PFSK-1 (cell line): ENCODE results near the gene S100A6.

Experiments
- FOXP2 ChIP-seq: optimal IDR thresholded peaks from 2 replicates; pipeline ENCODE3; 2011; ENCODE audit warnings: borderline replicate concordance, control low read depth, inconsistent platforms; ENCODE audit not compliant: insufficient read depth; ENCODE audit errors: extremely low read length, extremely low read depth
- POLR2AphosphoS5 ChIP-seq: IDR thresholded peaks from 2 replicates; pipeline ENCODE4 v1.6.1; 2012; ENCODE audit warnings: low read depth, mild to moderate bottlenecking, control low read depth, low read length, moderate library complexity
- REST ChIP-seq, 2 experiments: IDR thresholded peaks; 2 replicates each; pipeline versions ENCODE4 v1.6.1 to v1.8.0; 2011 to 2012; ENCODE audit warnings: low read depth in 2 of 2, low read length in 2 of 2, control low read depth in 1 of 2, inconsistent platforms in 1 of 2, mild to moderate bottlenecking in 1 of 2, moderate library complexity in 1 of 2; ENCODE audit not compliant: insufficient read depth in 1 of 2
- SIN3A ChIP-seq: IDR thresholded peaks from 2 replicates; pipeline ENCODE4 v1.6.1; 2012; ENCODE audit warnings: mild to moderate bottlenecking, low read length, moderate library complexity, borderline replicate concordance; ENCODE audit not compliant: insufficient read depth
- TAF1 ChIP-seq: IDR thresholded peaks from 2 replicates; pipeline ENCODE4 v1.6.1; 2012; ENCODE audit warnings: low read length, control low read depth, borderline replicate concordance; ENCODE audit not compliant: insufficient read depth

Gene S100A6

DNA sequence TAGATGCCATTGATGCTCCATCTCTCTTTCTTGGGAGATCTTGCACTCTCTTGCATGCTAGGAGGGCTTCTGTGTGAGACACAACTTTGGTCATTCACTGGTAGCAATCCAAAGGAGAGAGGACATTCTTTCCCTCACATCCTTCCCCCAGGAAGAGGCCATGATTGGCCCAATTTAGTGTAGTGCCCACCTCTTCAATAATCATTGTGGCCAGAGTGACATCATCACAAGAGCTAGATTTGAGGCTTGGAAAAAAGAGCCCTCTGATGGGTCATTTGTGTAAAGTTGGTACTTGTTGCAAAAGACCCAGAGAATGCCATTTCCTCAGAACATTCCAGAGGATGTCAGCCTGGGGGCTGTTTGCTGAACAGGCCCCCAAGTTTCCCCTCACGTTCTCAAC, 30.2 kb downstream of the S100A6 start:
- TF ChIP-seq REST (IDR thresholded peaks at IDR 0.05; ENCODE audit: insufficient read depth in 1 of 2, low read depth in 2 of 2, low read length in 2 of 2) (no peak), FOXP2 (no peak)

GRCh38 chr1:153503766-153504165, 32.0 kb downstream of the S100A6 start:
- no peak for TF ChIP-seq TAF1
- TF ChIP-seq FOXP2: no peak
- no peak for TF ChIP-seq SIN3A
- no peak for TF ChIP-seq REST (IDR thresholded peaks at IDR 0.05; ENCODE audit: insufficient read depth in 1 of 2, low read depth in 2 of 2, low read length in 2 of 2)
- no peak for TF ChIP-seq POLR2AphosphoS5

DNA sequence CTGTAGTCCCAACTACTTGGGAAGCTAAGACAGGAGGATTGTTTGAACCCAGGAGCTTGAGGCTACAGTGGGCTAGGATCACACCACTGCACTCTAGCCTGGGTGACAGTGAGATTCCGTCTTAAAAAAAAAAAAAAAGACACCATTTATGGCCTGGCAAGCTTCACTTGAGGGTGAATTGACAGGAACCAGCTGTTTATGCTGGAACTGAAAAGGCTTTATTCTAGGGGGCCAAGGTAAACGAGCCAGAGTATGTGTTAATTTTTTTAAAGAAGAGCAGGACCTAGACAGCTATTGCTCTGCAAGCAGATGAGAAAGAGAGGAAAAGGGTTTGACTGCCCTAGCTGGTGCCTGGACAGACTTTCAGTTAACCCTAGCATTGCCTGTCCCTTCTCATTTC, 37.0 kb downstream of the S100A6 start:
- TF ChIP-seq REST (IDR thresholded peaks at IDR 0.05; ENCODE audit: insufficient read depth in 1 of 2, low read depth in 2 of 2, low read length in 2 of 2) (no peak), FOXP2 (no peak), POLR2AphosphoS5 (no peak), SIN3A (no peak), TAF1 (no peak)

- TF ChIP-seq SIN3A (no peak), TAF1 (no peak), FOXP2 (no peak), POLR2AphosphoS5 (no peak), REST (IDR thresholded peaks at IDR 0.05; ENCODE audit: insufficient read depth in 1 of 2, low read depth in 2 of 2, low read length in 2 of 2) (no peak)
These were observed 40.3 kb downstream of the S100A6 start for GRCh38 chr1:153495536-153495935.

- TF ChIP-seq REST (IDR thresholded peaks at IDR 0.05; ENCODE audit: insufficient read depth in 1 of 2, low read depth in 2 of 2, low read length in 2 of 2) (no peak), FOXP2 (no peak), SIN3A (no peak), TAF1 (no peak), POLR2AphosphoS5 (no peak)
These were observed 40.7 kb downstream of the S100A6 start for GRCh38 chr1:153494976-153495535.
